K562 (cell line): ENCODE data around the gene CNKSR3. TPM values are rescaled to one million over a fixed set of nuclear protein-coding genes. Genes with fewer than 3 reads are reported as not detected.

Experiments used
- ARID1B ChIP-seq: fragments of 450-650 bp; IDR thresholded peaks from 2 replicates; pipeline ENCODE4 v1.6.1; 2016; ENCODE audit warnings: antibody characterized with exemption, mild to moderate bottlenecking, inconsistent platforms
- DACH1 ChIP-seq: fragments of 450-650 bp; IDR thresholded peaks from 2 replicates; pipeline ENCODE4 v1.6.1; 2018; ENCODE audit not compliant: partially characterized antibody
- FOXJ3 ChIP-seq: sonication (generic); formaldehyde crosslinking; IDR thresholded peaks from 2 replicates; pipeline ENCODE4 v1.4.0; 2020; ENCODE audit warnings: mild to moderate bottlenecking, missing genetic modification reagents
- GATA2 ChIP-seq: sonication (generic); formaldehyde crosslinking; IDR thresholded peaks from 2 replicates; pipeline ENCODE4 v1.4.0; 2020; ENCODE audit warnings: mild to moderate bottlenecking, missing genetic modification reagents
- KDM5B ChIP-seq: fragments of 200-600 bp; sonication (generic); IDR thresholded peaks from 2 replicates; pipeline ENCODE4 v1.6.1; 2012; ENCODE audit warnings: low read depth, mild to moderate bottlenecking, moderate library complexity, low read length, control low read depth, inconsistent platforms; ENCODE audit not compliant: insufficient replicate concordance
- MTA2 ChIP-seq: fragments of 450-650 bp; IDR thresholded peaks from 2 replicates; pipeline ENCODE4 v1.6.1; 2016; ENCODE audit warnings: low read depth
- NCOA4 ChIP-seq: fragments of 450-650 bp; IDR thresholded peaks from 2 replicates; pipeline ENCODE4 v1.6.1; 2018; ENCODE audit warnings: mild to moderate bottlenecking; ENCODE audit not compliant: partially characterized antibody
- NCOR1 ChIP-seq: fragments of 450-650 bp; IDR thresholded peaks from 2 replicates; pipeline ENCODE4 v1.6.1; 2016; ENCODE audit warnings: mild to moderate bottlenecking, moderate library complexity
- NONO ChIP-seq, 2 experiments: fragments of 200-400 bp in 1 of 2; fragments of 450-650 bp in 1 of 2; formaldehyde crosslinking in 1 of 2; IDR thresholded peaks; 2 replicates each; pipeline ENCODE4 v1.6.1; 2017; ENCODE audit warnings: low read depth in 2 of 2, mild to moderate bottlenecking in 2 of 2, moderate library complexity in 2 of 2, low read length in 1 of 2
- PHB ChIP-seq: fragments of 250-450 bp; sonication (Bioruptor Pico); IDR thresholded peaks from 2 replicates; pipeline ENCODE4 v1.5.0; 2021
- POLR2G ChIP-seq: fragments of 200-400 bp; formaldehyde crosslinking; IDR thresholded peaks from 2 replicates; pipeline ENCODE4 v1.6.1; 2017; ENCODE audit warnings: low read depth, mild to moderate bottlenecking, antibody characterized with exemption, low read length, moderate library complexity
- PTTG1 ChIP-seq: fragments of 450-650 bp; IDR thresholded peaks from 2 replicates; pipeline ENCODE4 v1.6.1; 2016; ENCODE audit warnings: low read depth, mild to moderate bottlenecking, missing genetic modification characterization, missing compliant biosample characterization
- RCOR1 ChIP-seq, 2 experiments: IDR thresholded peaks; 2 replicates each; pipeline ENCODE4 v1.6.1; 2012; ENCODE audit warnings: low read depth in 2 of 2, low read length in 2 of 2, borderline replicate concordance in 1 of 2, improper control_type of control experiment in 1 of 2
- SOX6 ChIP-seq: fragments of 450-650 bp; IDR thresholded peaks from 2 replicates; pipeline ENCODE4 v1.6.1; 2014; ENCODE audit warnings: mild to moderate bottlenecking
- SP1 ChIP-seq: sonication (generic); formaldehyde crosslinking; IDR thresholded peaks from 2 replicates; pipeline ENCODE4 v1.8.1; 2022; ENCODE audit warnings: mild to moderate bottlenecking, missing genetic modification reagents
- TAL1 ChIP-seq: fragments of 450-650 bp; IDR thresholded peaks from 2 replicates; pipeline ENCODE4 v1.6.1; 2016; ENCODE audit warnings: mild to moderate bottlenecking
- TFAM ChIP-seq: fragments of 250-450 bp; sonication (Bioruptor Pico); conservative IDR thresholded peaks from 2 replicates; pipeline ENCODE4 v1.5.0; 2021; ENCODE audit warnings: mild to moderate bottlenecking, moderate library complexity
- ZFP36 ChIP-seq: fragments of 150-350 bp; IDR thresholded peaks from 2 replicates; pipeline ENCODE4 v1.6.1; 2018; ENCODE audit warnings: low read length, low read depth; ENCODE audit not compliant: partially characterized antibody
- ZFX ChIP-seq: sonication (generic); formaldehyde crosslinking; IDR thresholded peaks from 2 replicates; pipeline ENCODE4 v1.8.0; 2022; ENCODE audit warnings: mild to moderate bottlenecking, missing genetic modification reagents, moderate library complexity
- polyA plus RNA-seq, 8 experiments: library from polyadenylated mRNA; depleted of rRNA in 4 of 8; stranded (reverse) in 5 of 8; unstranded in 3 of 8; fragments of >200 nt; fragmentation: Nextera tagmentation in 2 of 8; fragmentation: Illumina TruSeq in 1 of 8; extraction: Ambion mirVana in 2 of 8; extraction: Trizol in 1 of 8; gene quantifications; 2 replicates each; pipeline versions ENCODE4 v1.2.1 to v1.2.3, GENCODE V29; 2011 to 2014; ENCODE audit warnings: inconsistent platforms in 1 of 8, missing spikeins in 1 of 8
- total RNA-seq, 7 experiments: library from RNA; depleted of rRNA in 6 of 7; stranded (reverse); fragments of >200 nt in 6 of 7; fragmentation: Illumina TruSeq in 2 of 7; extraction: Trizol in 2 of 7; gene quantifications; 2 replicates each; pipeline versions ENCODE4 v1.2.1 to v1.2.3, GENCODE V29; 2011 to 2021; ENCODE audit warnings: low replicate concordance in 1 of 7
- TF ChIP-seq, protein P1 (sequence below): fragments of 250-450 bp; sonication (Bioruptor Pico); IDR thresholded peaks from 2 replicates; pipeline ENCODE4 v1.8.0; 2021; ENCODE audit warnings: moderate library complexity, mild to moderate bottlenecking, inconsistent platforms

Gene CNKSR3
- total and polyA plus RNA-seq, 9 of the 15 experiments (the other 6 are each of a cell fraction or from before 2014, with no cell fraction given), result 4.5 to 29.6 (median 9.5) TPM

DNA sequence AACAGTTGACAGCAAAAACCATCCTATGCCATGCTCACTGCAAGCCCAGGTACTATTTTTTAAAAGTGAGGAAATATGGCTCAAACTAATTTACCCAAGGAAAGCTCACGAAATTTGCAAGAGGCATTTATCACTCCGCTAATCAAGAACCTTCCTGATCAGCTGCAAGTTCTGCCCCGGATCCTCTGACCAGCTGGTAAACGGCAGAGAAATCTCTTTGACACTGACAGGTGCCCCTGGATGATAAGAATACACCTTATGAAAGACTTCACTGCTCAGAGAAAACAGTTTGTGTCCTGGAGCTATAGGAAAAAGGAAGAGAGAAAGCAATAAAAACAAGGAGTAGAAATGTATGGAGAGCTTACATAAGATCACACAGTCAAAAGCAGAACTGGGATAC is 6.4 kb downstream of the CNKSR3 start (continued):
- TF ChIP-seq SOX6 (0 out of 2 replicates have a peak, but pooled peaks have one; percentile 13), NCOR1 (0 out of 2 replicates have a peak, but pooled peaks have one; percentile 12), POLR2G (no peak), PTTG1 (tag) (no peak), DACH1 (peak; percentile 38), ARID1B (peak; percentile 72), GATA2 (CRISPR knock-in tag) (no peak), NCOA4 (no peak), MTA2 (0 out of 2 replicates have a peak, but pooled peaks have one; percentile 23), FOXJ3 (CRISPR knock-in tag) (no peak), ZFX (CRISPR knock-in tag) (0 out of 2 replicates have a peak, but pooled peaks have one; percentile 14), TFAM (CRISPR knock-in tag) (no peak), RCOR1 (IDR thresholded peaks at IDR 0.05; ENCODE audit: borderline replicate concordance in 1 of 2, low read depth in 2 of 2, low read length in 2 of 2) (0 out of 4 replicates have a peak, but pooled peaks of 1 of the 2 experiments have one; percentile 10), TAL1 (peak; percentile 66), KDM5B (no peak), ZFP36 (no peak), NONO (IDR thresholded peaks at IDR 0.05; ENCODE audit: low read depth in 2 of 2, low read length in 1 of 2) (no peak), SP1 (CRISPR knock-in tag) (0 out of 2 replicates have a peak, but pooled peaks have one; percentile 24), PHB (CRISPR knock-in tag) (no peak)
- TF ChIP-seq, protein P1, sequence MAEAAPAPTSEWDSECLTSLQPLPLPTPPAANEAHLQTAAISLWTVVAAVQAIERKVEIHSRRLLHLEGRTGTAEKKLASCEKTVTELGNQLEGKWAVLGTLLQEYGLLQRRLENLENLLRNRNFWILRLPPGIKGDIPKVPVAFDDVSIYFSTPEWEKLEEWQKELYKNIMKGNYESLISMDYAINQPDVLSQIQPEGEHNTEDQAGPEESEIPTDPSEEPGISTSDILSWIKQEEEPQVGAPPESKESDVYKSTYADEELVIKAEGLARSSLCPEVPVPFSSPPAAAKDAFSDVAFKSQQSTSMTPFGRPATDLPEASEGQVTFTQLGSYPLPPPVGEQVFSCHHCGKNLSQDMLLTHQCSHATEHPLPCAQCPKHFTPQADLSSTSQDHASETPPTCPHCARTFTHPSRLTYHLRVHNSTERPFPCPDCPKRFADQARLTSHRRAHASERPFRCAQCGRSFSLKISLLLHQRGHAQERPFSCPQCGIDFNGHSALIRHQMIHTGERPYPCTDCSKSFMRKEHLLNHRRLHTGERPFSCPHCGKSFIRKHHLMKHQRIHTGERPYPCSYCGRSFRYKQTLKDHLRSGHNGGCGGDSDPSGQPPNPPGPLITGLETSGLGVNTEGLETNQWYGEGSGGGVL, result no peak
